ENCODE measurements around the gene KCNN2.
"Not testable (repeated sequence)": the region's sequence is repeated elsewhere in the genome, so short reads cannot be mapped to it uniquely, and the experiment has no call there.

The KCNN2 gene

GRCh38 chr5:114419959-114420358 lies 58.1 kb downstream of the KCNN2 start:
- no peak for DNase-seq (ENCODE audit: low spot score)

- DNase-seq (ENCODE audit: low spot score) = no peak
These were observed 65.3 kb downstream of the KCNN2 start for GRCh38 chr5:114427204-114427603.

- DNase-seq (ENCODE audit: low spot score) = no peak
These were observed 68.7 kb downstream of the KCNN2 start for GRCh38 chr5:114430532-114430931.

- not testable (repeated sequence) for DNase-seq (ENCODE audit: low spot score)
These were observed 70.8 kb downstream of the KCNN2 start for GRCh38 chr5:114432684-114433083.

- no peak for DNase-seq (ENCODE audit: low spot score)
These were observed 72.7 kb downstream of the KCNN2 start for GRCh38 chr5:114434396-114435219.

- no peak for DNase-seq (ENCODE audit: low spot score)
These were observed 73.3 kb downstream of the KCNN2 start for GRCh38 chr5:114435220-114435481.

- no peak for DNase-seq (ENCODE audit: low spot score)
These were observed 74.0 kb downstream of the KCNN2 start for GRCh38 chr5:114435885-114436299.

GRCh38 chr5:114437936-114438335 lies 76.1 kb downstream of the KCNN2 start:
- no peak for DNase-seq (ENCODE audit: low spot score)

- no peak for DNase-seq (ENCODE audit: low spot score)
These were observed 76.6 kb downstream of the KCNN2 start for GRCh38 chr5:114438471-114438870.

- DNase-seq (ENCODE audit: low spot score) = no peak
These were observed 85.4 kb downstream of the KCNN2 start for GRCh38 chr5:114447084-114447773.

- DNase-seq (ENCODE audit: low spot score) = no peak
These were observed 86.6 kb downstream of the KCNN2 start for GRCh38 chr5:114448481-114448880.

GRCh38 chr5:114449860-114450421 lies 88.1 kb downstream of the KCNN2 start:
- DNase-seq (ENCODE audit: low spot score) = no peak

- no peak for DNase-seq (ENCODE audit: low spot score)
These were observed 88.6 kb downstream of the KCNN2 start for GRCh38 chr5:114450437-114450836.

- no peak for DNase-seq (ENCODE audit: low spot score)
These were observed 96.9 kb downstream of the KCNN2 start for GRCh38 chr5:114458726-114459125.

GRCh38 chr5:114467171-114467570 lies 105.3 kb downstream of the KCNN2 start:
- no peak for DNase-seq (ENCODE audit: low spot score)

GRCh38 chr5:114467729-114468128 lies 105.9 kb downstream of the KCNN2 start:
- DNase-seq (ENCODE audit: low spot score) = no peak

GRCh38 chr5:114469372-114469771 lies 107.5 kb downstream of the KCNN2 start:
- DNase-seq (ENCODE audit: low spot score) = no peak

GRCh38 chr5:114471529-114471928 lies 109.7 kb downstream of the KCNN2 start:
- DNase-seq (ENCODE audit: low spot score) = no peak

- no peak for DNase-seq (ENCODE audit: low spot score)
These were observed 111.7 kb downstream of the KCNN2 start for GRCh38 chr5:114473541-114473940.

GRCh38 chr5:114477816-114478334 lies 116.0 kb downstream of the KCNN2 start:
- no peak for DNase-seq (ENCODE audit: low spot score)

GRCh38 chr5:114500756-114501155 lies 138.9 kb downstream of the KCNN2 start:
- DNase-seq (ENCODE audit: low spot score) = no peak

GRCh38 chr5:114504560-114504959 lies 142.7 kb downstream of the KCNN2 start:
- DNase-seq (ENCODE audit: low spot score) = no peak

- no peak for DNase-seq (ENCODE audit: low spot score)
These were observed 162.4 kb downstream of the KCNN2 start for GRCh38 chr5:114524221-114524620.
